Peyer's patch (tissue), 4 donors: Measurements from ENCODE around the gene CASP14.

ENCODE experiments used
- POLR2A ChIP-seq, 2 donors: fragments of 450-650 bp; IDR thresholded peaks; one replicate each; pipeline ENCODE4 v1.5.1; 2017; ENCODE audit warnings: antibody characterized with exemption in 2 of 2, mild to moderate bottlenecking in 2 of 2, moderate library complexity in 2 of 2
- TF ChIP-seq, protein P1 (sequence below), 6 experiments: fragments of 450-650 bp in 4 of 6; fragments of 200-600 bp in 2 of 6; sonication (generic) in 1 of 6; IDR thresholded peaks; one replicate each; pipeline ENCODE4 v1.5.1; 2017 to 2019; ENCODE audit warnings: antibody characterized with exemption in 6 of 6, mild to moderate bottlenecking in 3 of 6, moderate library complexity in 1 of 6

DNA sequence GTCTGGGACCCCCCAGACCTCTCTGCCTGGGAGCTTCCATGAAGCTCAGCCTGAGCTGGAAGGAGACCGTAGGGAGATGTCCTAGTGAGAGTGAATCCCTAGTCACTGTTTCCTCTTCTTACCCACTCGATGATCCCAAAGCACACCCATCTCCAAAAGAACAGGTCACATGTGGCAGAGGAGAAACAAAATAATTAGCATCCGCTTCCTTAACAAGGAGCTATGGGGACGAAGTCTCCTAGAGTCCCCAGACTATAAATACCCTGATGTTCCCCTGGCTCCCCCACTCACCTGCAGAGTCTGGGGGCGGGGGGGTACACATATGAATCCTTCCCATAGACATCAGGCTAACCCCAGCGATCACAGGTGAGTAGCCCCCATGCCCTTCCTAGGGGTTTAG is 32.6 kb downstream of the CASP14 start, which contains the start of gene OR1I1:
- TF ChIP-seq, protein P1, sequence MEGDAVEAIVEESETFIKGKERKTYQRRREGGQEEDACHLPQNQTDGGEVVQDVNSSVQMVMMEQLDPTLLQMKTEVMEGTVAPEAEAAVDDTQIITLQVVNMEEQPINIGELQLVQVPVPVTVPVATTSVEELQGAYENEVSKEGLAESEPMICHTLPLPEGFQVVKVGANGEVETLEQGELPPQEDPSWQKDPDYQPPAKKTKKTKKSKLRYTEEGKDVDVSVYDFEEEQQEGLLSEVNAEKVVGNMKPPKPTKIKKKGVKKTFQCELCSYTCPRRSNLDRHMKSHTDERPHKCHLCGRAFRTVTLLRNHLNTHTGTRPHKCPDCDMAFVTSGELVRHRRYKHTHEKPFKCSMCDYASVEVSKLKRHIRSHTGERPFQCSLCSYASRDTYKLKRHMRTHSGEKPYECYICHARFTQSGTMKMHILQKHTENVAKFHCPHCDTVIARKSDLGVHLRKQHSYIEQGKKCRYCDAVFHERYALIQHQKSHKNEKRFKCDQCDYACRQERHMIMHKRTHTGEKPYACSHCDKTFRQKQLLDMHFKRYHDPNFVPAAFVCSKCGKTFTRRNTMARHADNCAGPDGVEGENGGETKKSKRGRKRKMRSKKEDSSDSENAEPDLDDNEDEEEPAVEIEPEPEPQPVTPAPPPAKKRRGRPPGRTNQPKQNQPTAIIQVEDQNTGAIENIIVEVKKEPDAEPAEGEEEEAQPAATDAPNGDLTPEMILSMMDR (IDR thresholded peaks at IDR 0.05): no peak
- no peak for TF ChIP-seq POLR2A (IDR thresholded peaks at IDR 0.05)
